Kidney (tissue), 14 donors: ENCODE measurements around the gene SLC9C1. TPM values are rescaled to one million over a fixed set of nuclear protein-coding genes. Genes with fewer than 3 reads are reported as not detected.

Experiments
- DNase-seq, 5 donors: peaks; one replicate each; pipeline ENCODE4 v3.0.0-alpha.2; 2013 to 2020
- FAIRE-seq: peaks from 2 replicates; lab custom pipeline; 2012; peaks lifted over from hg19 to GRCh38; lab: Jason Lieb, UNC
- H3K27ac ChIP-seq, 2 donors: one replicate each; pipeline ENCODE4 v1.7.0; 2013; ENCODE audit warnings: low read depth in 2 of 2, low read length in 2 of 2, inconsistent platforms in 1 of 2
- H3K27me3 ChIP-seq: one replicate; pipeline ENCODE4 v1.7.1; 2013; ENCODE audit warnings: low read length, inconsistent platforms; ENCODE audit not compliant: control insufficient read depth, insufficient read depth
- H3K36me3 ChIP-seq, 3 donors: one replicate each; pipeline versions ENCODE4 v1.7.0 to v1.7.1; 2013; ENCODE audit warnings: low read length in 3 of 3, control low read depth in 1 of 3, inconsistent platforms in 1 of 3; ENCODE audit not compliant: insufficient read depth in 3 of 3, control insufficient read depth in 2 of 3
- H3K4me1 ChIP-seq, 3 donors: one replicate each; pipeline versions ENCODE4 v1.7.0 to v1.7.1; 2013; ENCODE audit warnings: low read length in 3 of 3, inconsistent platforms in 1 of 3, low read depth in 1 of 3; ENCODE audit not compliant: control insufficient read depth in 2 of 3, insufficient read depth in 2 of 3
- H3K4me3 ChIP-seq, 3 donors: one replicate each; pipeline versions ENCODE4 v1.7.0 to v1.8.1; 2013; ENCODE audit warnings: low read length in 3 of 3, control low read depth in 1 of 3, inconsistent platforms in 1 of 3
- H3K9ac ChIP-seq, 3 donors: one replicate each; pipeline versions ENCODE4 v1.7.0 to v1.7.1; 2013; ENCODE audit warnings: low read length in 3 of 3, control low read depth in 1 of 3, inconsistent platforms in 1 of 3
- H3K9me3 ChIP-seq, 3 donors: one replicate each; pipeline versions ENCODE4 v1.7.0 to v1.7.1; 2013; ENCODE audit warnings: low read length in 3 of 3, control low read depth in 1 of 3, inconsistent platforms in 1 of 3; ENCODE audit not compliant: control insufficient read depth in 2 of 3, insufficient read depth in 1 of 3
- intact Hi-C: fragments of 100-400 bp; cut with DNase I; formaldehyde crosslinking; loops from one replicate; pipeline ENCODE4 v1.11.1; 2022
- polyA plus RNA-seq: library from polyadenylated mRNA; stranded (reverse); fragments of 350-450 nt; fragmentation: Illumina TruSeq; extraction: RNeasy Lipid Tissue Mini Kit (QIAGEN cat#74804); gene quantifications from one replicate; pipeline ENCODE4 v1.2.3, GENCODE V29; 2014; ENCODE audit warnings: low read depth, low replicate concordance; ENCODE audit not compliant: insufficient read depth
- total RNA-seq: library from RNA; stranded (reverse); fragmentation: NEBNext Ultra II Directional; extraction: Animal tissue kit (Norgen Biotek cat#: 25700); gene quantifications from one replicate; pipeline ENCODE4 v1.2.1, GENCODE V29; 2021
- TF ChIP-seq, protein P1 (sequence below): IDR thresholded peaks from 3 replicates; pipeline ENCODE4 v1.5.1; 2012; ENCODE audit warnings: mild to moderate bottlenecking, moderate library complexity, borderline replicate concordance; ENCODE audit not compliant: insufficient read depth; ENCODE audit errors: extremely low read depth
- donor health status: control.
- donor health status: control.
- donor health status: control.
- donor health status: control.
- donor health status: control.
- donor health status: DM: yes; HTN: yes; CAD: no.
- donor health status: Normal renal cell carcinoma (clear cell type).

Gene SLC9C1
- total and polyA plus RNA-seq, 2 donors from 2014 or later = 0.09 to 1.2 TPM

DNA sequence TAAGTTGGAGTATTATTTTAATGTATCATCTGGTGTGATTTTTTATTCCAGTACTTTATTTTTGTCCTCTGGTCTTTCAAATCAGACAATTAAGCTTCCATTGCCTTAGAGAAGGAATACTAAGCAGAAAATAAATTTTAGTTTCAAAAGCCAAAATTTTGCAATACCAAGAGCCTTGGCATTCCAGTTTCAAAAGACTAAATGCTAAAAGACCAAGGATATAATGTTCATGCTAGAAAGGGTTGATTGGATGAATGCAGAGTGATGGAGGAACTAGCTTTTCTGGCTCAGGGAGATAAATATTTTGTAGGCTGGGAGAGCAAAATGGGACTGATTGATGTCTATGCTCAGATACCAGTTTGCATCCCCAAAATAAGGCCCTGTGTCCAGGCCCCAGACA lies 45.1 kb upstream of the SLC9C1 start:
- H3K9me3 ChIP-seq = no peaks in the 10 kb centered on the region
- TF ChIP-seq, protein P1, sequence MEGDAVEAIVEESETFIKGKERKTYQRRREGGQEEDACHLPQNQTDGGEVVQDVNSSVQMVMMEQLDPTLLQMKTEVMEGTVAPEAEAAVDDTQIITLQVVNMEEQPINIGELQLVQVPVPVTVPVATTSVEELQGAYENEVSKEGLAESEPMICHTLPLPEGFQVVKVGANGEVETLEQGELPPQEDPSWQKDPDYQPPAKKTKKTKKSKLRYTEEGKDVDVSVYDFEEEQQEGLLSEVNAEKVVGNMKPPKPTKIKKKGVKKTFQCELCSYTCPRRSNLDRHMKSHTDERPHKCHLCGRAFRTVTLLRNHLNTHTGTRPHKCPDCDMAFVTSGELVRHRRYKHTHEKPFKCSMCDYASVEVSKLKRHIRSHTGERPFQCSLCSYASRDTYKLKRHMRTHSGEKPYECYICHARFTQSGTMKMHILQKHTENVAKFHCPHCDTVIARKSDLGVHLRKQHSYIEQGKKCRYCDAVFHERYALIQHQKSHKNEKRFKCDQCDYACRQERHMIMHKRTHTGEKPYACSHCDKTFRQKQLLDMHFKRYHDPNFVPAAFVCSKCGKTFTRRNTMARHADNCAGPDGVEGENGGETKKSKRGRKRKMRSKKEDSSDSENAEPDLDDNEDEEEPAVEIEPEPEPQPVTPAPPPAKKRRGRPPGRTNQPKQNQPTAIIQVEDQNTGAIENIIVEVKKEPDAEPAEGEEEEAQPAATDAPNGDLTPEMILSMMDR = no peak
- no peak for FAIRE-seq

DNA sequence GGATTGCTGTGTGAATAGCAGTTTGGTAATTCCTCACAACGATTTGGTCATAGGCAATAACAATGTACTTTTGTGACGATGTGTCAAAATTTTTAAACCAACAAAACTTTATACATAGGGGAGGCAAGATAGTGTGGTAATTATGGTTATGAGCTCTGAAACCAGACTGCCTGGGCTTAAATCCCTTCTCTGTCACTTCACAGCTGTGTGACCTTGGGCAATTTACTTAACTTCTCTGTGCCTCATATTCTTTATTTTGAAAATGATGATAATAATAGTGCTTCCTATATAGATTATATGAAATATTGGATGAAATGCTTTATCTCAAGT lies 44.7 kb upstream of the SLC9C1 start:
- H3K27me3 ChIP-seq = no peaks in the 10 kb centered on the region
- TF ChIP-seq, protein P1 = no peak
- no peaks in the 10 kb centered on the region for H3K4me1 ChIP-seq
- no peaks in the 10 kb centered on the region for H3K9me3 ChIP-seq
- H3K27ac ChIP-seq = no peak overlapping the region
- no peaks in the 10 kb centered on the region for H3K36me3 ChIP-seq
- DNase-seq (no peak), FAIRE-seq (no peak)
- intact Hi-C loops = no loop called here
- no peak overlapping the region for H3K4me3 ChIP-seq
- no peak overlapping the region for H3K9ac ChIP-seq

More for the DNA sequence above, 45.1 kb upstream of the SLC9C1 start:
- DNase-seq = no peak
- H3K4me3 ChIP-seq = no peak overlapping the region
- no peaks in the 10 kb centered on the region for H3K27me3 ChIP-seq
- intact Hi-C loops = no loop called here
- no peaks in the 10 kb centered on the region for H3K36me3 ChIP-seq
- no peaks in the 10 kb centered on the region for H3K4me1 ChIP-seq
- no peak overlapping the region for H3K27ac ChIP-seq
- H3K9ac ChIP-seq = no peak overlapping the region

DNA sequence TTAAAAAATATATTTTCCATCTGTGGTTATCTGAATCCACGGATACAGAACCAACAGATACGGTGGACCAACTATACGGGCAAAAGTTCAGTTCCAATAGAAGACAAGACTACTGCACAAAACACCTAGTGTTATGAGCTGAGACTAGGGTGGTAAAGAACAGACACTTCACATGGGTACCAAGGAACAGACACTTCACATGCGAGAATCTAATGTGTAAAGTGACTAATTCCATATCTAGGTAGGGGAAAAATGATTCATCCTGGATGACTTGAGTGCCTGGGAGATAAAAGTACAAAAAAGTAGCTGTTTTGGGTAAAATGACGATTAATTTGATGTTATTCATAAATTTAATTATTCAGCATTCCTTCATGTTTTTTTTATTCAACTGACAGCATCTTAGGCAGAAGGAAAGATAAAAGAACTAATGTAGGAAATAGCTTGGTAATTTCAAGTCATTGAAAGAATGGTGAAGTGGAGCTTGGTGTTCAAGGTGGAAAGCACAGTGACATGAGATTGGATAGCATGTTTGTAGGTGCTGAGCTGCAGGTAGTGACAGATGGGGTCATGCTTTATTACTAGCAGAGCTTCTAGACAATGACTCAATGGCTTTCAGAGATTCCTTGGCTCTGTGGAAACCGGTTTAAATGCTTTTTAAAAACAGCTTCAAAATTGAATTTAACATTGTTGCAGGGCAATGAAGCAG lies 44.2 kb upstream of the SLC9C1 start:
- Histone ChIP-seq H3K9me3 (no peaks in the 10 kb centered on the region), H3K4me3 (no peak overlapping the region), H3K27me3 (no peaks in the 10 kb centered on the region), H3K9ac (no peak overlapping the region), H3K36me3 (no peaks in the 10 kb centered on the region), H3K27ac (no peak overlapping the region), H3K4me1 (peaks cover 0 to under 1% (median 0%) of the 10 kb centered on the region in 3 donors)
- intact Hi-C loops = no loop called here
- FAIRE-seq = no peak
- DNase-seq = no peak
- TF ChIP-seq, protein P1 = no peak

GRCh38 chr3:112335434-112335781 lies 41.4 kb upstream of the SLC9C1 start:
- no peak overlapping the region for H3K9ac ChIP-seq
- FAIRE-seq (no peak), DNase-seq (no peak)
- intact Hi-C loops = no loop called here
- TF ChIP-seq, protein P1 = no peak
- no peaks in the 10 kb centered on the region for H3K9me3 ChIP-seq
- H3K36me3 ChIP-seq = no peaks in the 10 kb centered on the region
- H3K4me3 ChIP-seq = no peak overlapping the region
- peaks cover 0 to 2% (median 0%) of the 10 kb centered on the region in 3 donors for H3K4me1 ChIP-seq
- no peaks in the 10 kb centered on the region for H3K27me3 ChIP-seq
- H3K27ac ChIP-seq = no peak overlapping the region
